ENCODE results near the gene L3MBTL1.
"Not testable (repeated sequence)": the region's sequence is repeated elsewhere in the genome, so short reads cannot be mapped to it uniquely, and the experiment has no call there.

The L3MBTL1 gene

DNA sequence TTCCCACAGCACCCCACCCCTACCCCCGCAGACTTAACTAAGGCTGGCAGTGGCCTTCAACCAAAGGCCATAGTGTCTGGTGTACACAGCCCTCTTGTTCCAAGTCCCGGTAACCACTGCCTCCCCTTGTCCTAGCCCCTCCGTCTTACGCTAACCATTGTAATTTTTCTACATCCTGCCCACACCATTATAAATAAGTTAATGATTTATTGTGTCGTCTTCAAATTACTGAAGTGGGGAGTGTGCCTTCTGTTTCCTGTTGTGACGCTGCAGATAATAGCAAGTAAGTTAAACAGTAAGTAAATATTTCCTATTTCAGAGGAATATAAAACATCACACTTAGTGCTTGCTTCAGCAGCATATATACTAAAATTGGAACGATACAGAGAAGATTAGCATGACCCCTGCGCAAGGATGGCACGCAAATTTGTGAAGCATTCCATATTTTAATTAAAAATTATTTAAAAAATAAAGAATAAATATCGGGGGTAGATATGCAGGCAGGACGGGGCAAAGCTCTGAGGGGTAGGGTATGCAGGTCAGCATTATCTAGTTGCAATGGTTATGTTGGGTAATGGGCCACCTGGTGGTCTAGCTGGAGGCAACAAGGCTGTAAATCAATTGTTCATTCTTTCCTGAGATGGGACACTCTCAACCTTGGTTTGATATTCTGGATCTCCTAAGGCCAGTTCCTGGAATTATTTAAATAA lies 34.7 kb upstream of the L3MBTL1 start:
- no peak for TF ChIP-seq CTCF (IDR thresholded peaks at IDR 0.05; ENCODE audit: low read depth, low read length, missing control alignments)
- DNase-seq (ENCODE audit: extremely low read depth, low read depth): no peak
- H3K4me3 ChIP-seq (replicated peaks; ENCODE audit: low read depth, low read length): no peak overlapping the region

DNA sequence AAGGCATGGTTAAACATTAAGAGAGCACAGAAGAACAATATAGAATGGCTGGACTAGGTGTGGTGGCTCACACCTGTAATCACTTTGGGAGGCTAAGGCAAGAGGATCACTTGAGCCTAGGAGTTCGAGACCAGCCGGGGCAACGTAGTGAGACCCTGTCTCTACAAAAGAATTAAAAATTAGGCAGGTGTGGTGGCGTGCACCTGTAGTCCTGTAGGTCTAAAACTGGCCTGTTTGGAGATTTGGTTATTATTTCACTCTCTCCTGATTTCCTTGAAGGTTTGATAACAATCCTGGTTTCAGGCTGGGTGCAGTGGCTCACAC lies 34.2 kb upstream of the L3MBTL1 start:
- no peak for DNase-seq (ENCODE audit: extremely low read depth, low read depth)
- no peak for TF ChIP-seq CTCF (IDR thresholded peaks at IDR 0.05; ENCODE audit: low read depth, low read length, missing control alignments)
- no peak overlapping the region for H3K4me3 ChIP-seq (replicated peaks; ENCODE audit: low read depth, low read length)

DNA sequence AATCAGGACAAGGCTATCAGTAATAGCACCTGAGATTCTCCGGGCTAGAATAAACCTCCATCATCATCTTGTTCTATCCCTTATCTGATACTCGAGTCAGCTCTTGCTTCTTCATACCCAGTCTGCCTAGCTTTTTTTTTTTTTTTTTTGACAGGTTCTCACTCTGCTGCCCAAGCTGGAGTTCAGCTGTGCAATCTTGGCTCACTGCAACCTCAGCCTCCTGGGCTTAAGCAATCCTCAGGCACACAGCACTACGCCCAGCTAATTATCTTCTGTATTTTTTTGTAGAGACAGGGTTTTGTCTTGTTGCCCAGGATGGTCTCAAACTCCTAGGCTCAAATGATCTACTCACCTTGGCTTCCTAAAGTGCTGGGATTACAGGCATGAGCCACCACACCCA lies 30.3 kb upstream of the L3MBTL1 start:
- TF ChIP-seq CTCF (IDR thresholded peaks at IDR 0.05; ENCODE audit: low read depth, low read length, missing control alignments): no peak
- H3K4me3 ChIP-seq (replicated peaks; ENCODE audit: low read depth, low read length): no peak overlapping the region
- no peak for DNase-seq (ENCODE audit: extremely low read depth, low read depth)

DNA sequence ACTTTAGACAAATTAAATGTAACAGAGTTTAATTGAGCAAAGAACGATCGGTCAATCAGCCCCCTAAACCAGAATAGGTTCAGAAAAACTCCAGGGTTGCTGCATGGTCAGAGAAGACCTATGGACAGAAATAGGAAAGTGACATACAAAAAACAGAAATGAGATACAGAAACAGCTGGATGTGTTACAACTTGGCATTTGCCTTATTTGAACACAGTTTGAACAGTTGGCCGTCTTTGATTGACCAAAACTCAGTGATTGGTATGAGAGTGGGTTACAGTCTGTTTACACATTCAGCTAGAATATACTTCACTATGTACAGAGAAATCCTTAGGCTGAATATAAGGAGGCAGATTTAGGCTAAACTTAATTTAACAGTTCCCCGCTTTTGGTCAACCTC lies 29.9 kb upstream of the L3MBTL1 start:
- DNase-seq (ENCODE audit: extremely low read depth, low read depth): no peak
- no peak for TF ChIP-seq CTCF (IDR thresholded peaks at IDR 0.05; ENCODE audit: low read depth, low read length, missing control alignments)
- H3K4me3 ChIP-seq (replicated peaks; ENCODE audit: low read depth, low read length): no peak overlapping the region

DNA sequence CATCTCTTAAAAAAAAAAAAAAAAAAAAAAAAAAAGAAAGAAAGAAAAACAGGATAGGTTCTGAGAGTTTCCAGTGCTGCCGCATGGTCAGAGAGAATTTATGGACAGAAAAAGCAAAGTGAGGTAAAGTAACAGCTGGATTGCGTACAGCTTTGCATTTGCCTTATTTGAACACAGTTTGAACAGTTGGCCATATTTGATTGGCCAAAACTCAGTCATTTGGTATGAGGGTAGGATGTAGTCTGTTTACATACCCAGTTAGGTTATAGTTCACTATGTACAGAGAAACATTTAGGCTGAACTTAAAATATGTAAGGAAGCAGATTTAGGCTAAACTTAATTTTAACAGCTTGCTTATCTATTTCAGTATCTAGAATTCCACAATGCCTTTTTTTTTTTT lies 17.5 kb upstream of the L3MBTL1 start:
- TF ChIP-seq CTCF (IDR thresholded peaks at IDR 0.05; ENCODE audit: low read depth, low read length, missing control alignments): no peak
- no peak overlapping the region for H3K4me3 ChIP-seq (replicated peaks; ENCODE audit: low read depth, low read length)
- DNase-seq (ENCODE audit: extremely low read depth, low read depth): no peak

DNA sequence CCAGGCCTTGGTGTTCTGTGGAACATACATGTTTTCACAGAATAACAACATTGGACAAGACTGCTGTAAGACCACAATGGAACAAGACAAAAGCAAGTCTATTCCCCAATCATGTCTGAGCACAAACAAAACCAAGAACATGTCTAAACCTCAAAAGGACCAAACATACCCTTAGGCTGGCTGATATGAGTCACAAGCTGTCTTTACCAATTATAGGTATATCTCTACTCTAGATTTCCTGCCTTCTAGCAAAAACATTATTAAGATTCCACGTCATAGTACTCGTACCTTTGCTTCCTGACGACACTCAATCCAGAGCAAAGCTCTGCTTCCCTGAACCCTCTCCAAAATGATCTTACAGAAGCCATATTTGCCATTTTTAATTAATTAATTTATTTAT lies 15.4 kb upstream of the L3MBTL1 start:
- no peak for DNase-seq (ENCODE audit: extremely low read depth, low read depth)
- no peak overlapping the region for H3K4me3 ChIP-seq (replicated peaks; ENCODE audit: low read depth, low read length)
- TF ChIP-seq CTCF (IDR thresholded peaks at IDR 0.05; ENCODE audit: low read depth, low read length, missing control alignments): no peak

- no peak for TF ChIP-seq CTCF (IDR thresholded peaks at IDR 0.05; ENCODE audit: low read depth, low read length, missing control alignments)
- no peak overlapping the region for H3K4me3 ChIP-seq (replicated peaks; ENCODE audit: low read depth, low read length)
- DNase-seq (ENCODE audit: extremely low read depth, low read depth): no peak
Observed at GRCh38 chr20:43495388-43495787, 12.1 kb upstream of the L3MBTL1 start.

GRCh38 chr20:43502021-43502420 lies 5.5 kb upstream of the L3MBTL1 start:
- H3K4me3 ChIP-seq (replicated peaks; ENCODE audit: low read depth, low read length); DNase-seq (ENCODE audit: extremely low read depth, low read depth): not testable (repeated sequence)

Measured in HFF-Myc (cell line).